ENCODE measurements around the gene MYF5. TPM values are rescaled to one million over a fixed set of nuclear protein-coding genes. Genes with fewer than 3 reads are reported as not detected.

The MYF5 gene
- total and polyA plus RNA-seq, 2 donors, result not detected

GRCh38 chr12:80684077-80684495 lies 32.6 kb upstream of the MYF5 start:
- 54% methylated on average over 7 of the region's 7 CpGs for WGBS

GRCh38 chr12:80690090-80690489 lies 26.6 kb upstream of the MYF5 start:
- Histone ChIP-seq H3K4me1 (ENCODE audit: control insufficient read depth in 2 of 2, insufficient read depth in 2 of 2, low read length in 2 of 2) (no peaks in the 10 kb centered on the region), H3K27ac (ENCODE audit: low read depth in 1 of 2, low read length in 1 of 2) (no peak overlapping the region), H3K9me3 (ENCODE audit: control insufficient read depth in 2 of 2, insufficient read depth in 1 of 2, low read length in 1 of 2) (no peaks in the 10 kb centered on the region), H3K27me3 (ENCODE audit: control insufficient read depth in 2 of 2, insufficient read depth in 1 of 2, low read length in 1 of 2) (no peaks in the 10 kb centered on the region), H3K36me3 (ENCODE audit: control insufficient read depth in 2 of 2, insufficient read depth in 2 of 2, low read length in 1 of 2) (no peaks in the 10 kb centered on the region), H3K4me3 (ENCODE audit: low read length in 2 of 2) (no peak overlapping the region)
- DNase-seq (ENCODE audit: low read depth in 6 of 9, low spot score in 9 of 9), result no peak
- 89% methylated on average over 1 of the region's 1 CpG for WGBS

More at GRCh38 chr12:80684077-80684495, 32.6 kb upstream of the MYF5 start:
- Histone ChIP-seq H3K36me3 (ENCODE audit: control insufficient read depth in 2 of 2, insufficient read depth in 2 of 2, low read length in 1 of 2) (no peaks in the 10 kb centered on the region), H3K4me1 (ENCODE audit: control insufficient read depth in 2 of 2, insufficient read depth in 2 of 2, low read length in 2 of 2) (no peaks in the 10 kb centered on the region), H3K9me3 (ENCODE audit: control insufficient read depth in 2 of 2, insufficient read depth in 1 of 2, low read length in 1 of 2) (no peaks in the 10 kb centered on the region), H3K4me3 (ENCODE audit: low read length in 2 of 2) (no peak overlapping the region), H3K27ac (ENCODE audit: low read depth in 1 of 2, low read length in 1 of 2) (no peak overlapping the region), H3K27me3 (ENCODE audit: control insufficient read depth in 2 of 2, insufficient read depth in 1 of 2, low read length in 1 of 2) (no peaks in the 10 kb centered on the region)
- no peak for DNase-seq (ENCODE audit: low read depth in 6 of 9, low spot score in 9 of 9)

GRCh38 chr12:80690513-80690912 lies 26.2 kb upstream of the MYF5 start:
- Histone ChIP-seq H3K4me3 (ENCODE audit: low read length in 2 of 2) (no peak overlapping the region), H3K27me3 (ENCODE audit: control insufficient read depth in 2 of 2, insufficient read depth in 1 of 2, low read length in 1 of 2) (no peaks in the 10 kb centered on the region), H3K4me1 (ENCODE audit: control insufficient read depth in 2 of 2, insufficient read depth in 2 of 2, low read length in 2 of 2) (no peaks in the 10 kb centered on the region), H3K27ac (ENCODE audit: low read depth in 1 of 2, low read length in 1 of 2) (no peak overlapping the region), H3K36me3 (ENCODE audit: control insufficient read depth in 2 of 2, insufficient read depth in 2 of 2, low read length in 1 of 2) (no peaks in the 10 kb centered on the region), H3K9me3 (ENCODE audit: control insufficient read depth in 2 of 2, insufficient read depth in 1 of 2, low read length in 1 of 2) (no peaks in the 10 kb centered on the region)
- WGBS, result 64% methylated on average over 2 of the region's 2 CpGs
- DNase-seq (ENCODE audit: low read depth in 6 of 9, low spot score in 9 of 9), result no peak

DNA sequence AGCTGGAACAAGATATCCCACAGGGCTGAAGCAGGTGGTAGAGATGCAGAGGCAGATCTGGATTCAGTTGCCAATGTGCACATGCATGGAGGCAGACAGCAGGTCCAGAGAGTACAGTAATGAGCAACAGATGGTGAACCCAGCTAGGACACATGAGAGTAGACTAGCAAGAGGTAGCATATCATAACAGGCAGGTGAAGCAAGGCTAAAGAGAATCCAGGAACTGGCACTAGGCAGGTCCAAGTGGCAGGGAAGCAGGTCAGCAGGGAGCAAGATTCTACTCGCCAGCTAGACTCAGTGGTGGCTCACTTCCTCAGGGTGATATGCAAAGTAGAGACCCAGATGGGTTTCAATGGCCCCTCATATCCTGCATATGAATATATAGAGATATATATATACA lies 24.6 kb upstream of the MYF5 start:
- WGBS, result 97% methylated on average over 1 of the region's 1 CpG
- no peaks in the 10 kb centered on the region for H3K4me1 ChIP-seq (ENCODE audit: control insufficient read depth in 2 of 2, insufficient read depth in 2 of 2, low read length in 2 of 2)
- no peaks in the 10 kb centered on the region for H3K27me3 ChIP-seq (ENCODE audit: control insufficient read depth in 2 of 2, insufficient read depth in 1 of 2, low read length in 1 of 2)
- no peaks in the 10 kb centered on the region for H3K36me3 ChIP-seq (ENCODE audit: control insufficient read depth in 2 of 2, insufficient read depth in 2 of 2, low read length in 1 of 2)
- DNase-seq (ENCODE audit: low read depth in 6 of 9, low spot score in 9 of 9), result no peak
- H3K4me3 ChIP-seq (ENCODE audit: low read length in 2 of 2), result no peak overlapping the region
- H3K9me3 ChIP-seq (ENCODE audit: control insufficient read depth in 2 of 2, insufficient read depth in 1 of 2, low read length in 1 of 2), result no peaks in the 10 kb centered on the region
- no peak overlapping the region for H3K27ac ChIP-seq (ENCODE audit: low read depth in 1 of 2, low read length in 1 of 2)

DNA sequence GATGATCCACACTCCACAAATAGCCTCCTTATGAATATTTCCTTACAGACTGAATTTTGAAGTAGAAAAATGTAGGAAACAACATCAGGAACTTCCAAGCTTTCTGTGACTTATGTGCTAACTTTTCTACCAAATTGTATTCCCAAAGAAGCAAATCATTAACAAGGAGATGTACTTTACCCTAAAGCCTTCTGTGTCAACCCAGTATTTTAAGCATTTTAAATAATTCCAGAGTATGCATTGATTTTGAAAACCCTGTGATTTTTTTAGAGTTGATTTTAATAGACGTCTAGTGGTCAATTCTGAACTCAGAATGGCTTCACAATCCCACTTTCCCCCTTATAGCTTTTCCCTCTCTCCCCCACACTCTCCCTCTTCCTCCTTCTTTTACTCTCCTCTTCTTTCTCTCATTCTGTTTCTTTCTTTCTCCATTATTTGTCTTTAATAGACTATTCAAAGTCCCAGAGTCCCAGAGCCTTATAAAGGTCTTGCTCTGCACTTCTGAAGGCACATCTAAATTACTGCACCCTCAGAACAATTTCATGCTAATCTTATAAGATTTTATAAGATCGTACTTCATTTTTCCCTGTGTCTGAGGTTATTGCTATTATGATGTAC lies 19.3 kb upstream of the MYF5 start:
- 80% methylated on average over 2 of the region's 2 CpGs for WGBS
- Histone ChIP-seq H3K36me3 (ENCODE audit: control insufficient read depth in 2 of 2, insufficient read depth in 2 of 2, low read length in 1 of 2) (no peaks in the 10 kb centered on the region), H3K27me3 (ENCODE audit: control insufficient read depth in 2 of 2, insufficient read depth in 1 of 2, low read length in 1 of 2) (no peaks in the 10 kb centered on the region), H3K9me3 (ENCODE audit: control insufficient read depth in 2 of 2, insufficient read depth in 1 of 2, low read length in 1 of 2) (no peaks in the 10 kb centered on the region), H3K4me3 (ENCODE audit: low read length in 2 of 2) (no peak overlapping the region), H3K27ac (ENCODE audit: low read depth in 1 of 2, low read length in 1 of 2) (no peak overlapping the region), H3K4me1 (ENCODE audit: control insufficient read depth in 2 of 2, insufficient read depth in 2 of 2, low read length in 2 of 2) (no peaks in the 10 kb centered on the region)
- DNase-seq (ENCODE audit: low read depth in 6 of 9, low spot score in 9 of 9), result no peak

DNA sequence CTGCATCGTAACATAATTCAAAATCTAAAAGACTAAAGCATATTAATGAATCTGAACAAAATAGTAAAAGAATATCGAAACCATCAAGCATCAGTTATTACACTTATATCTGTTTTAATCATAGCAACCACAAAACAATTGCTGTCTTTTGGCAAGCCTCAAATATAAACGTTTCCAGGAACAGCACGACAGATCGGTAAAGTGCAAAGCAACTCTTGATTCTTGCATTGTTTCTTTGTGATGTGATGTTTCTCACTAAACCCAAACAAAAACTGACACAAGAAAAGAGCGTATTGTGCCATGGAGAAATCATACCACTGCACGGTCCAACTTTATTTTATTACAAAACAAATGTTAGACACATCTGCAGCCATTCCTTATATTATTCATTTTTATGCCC lies 18.5 kb upstream of the MYF5 start:
- DNase-seq (ENCODE audit: low read depth in 6 of 9, low spot score in 9 of 9), result no peak
- no peak overlapping the region for H3K4me3 ChIP-seq (ENCODE audit: low read length in 2 of 2)
- no peaks in the 10 kb centered on the region for H3K4me1 ChIP-seq (ENCODE audit: control insufficient read depth in 2 of 2, insufficient read depth in 2 of 2, low read length in 2 of 2)
- H3K9me3 ChIP-seq (ENCODE audit: control insufficient read depth in 2 of 2, insufficient read depth in 1 of 2, low read length in 1 of 2), result no peaks in the 10 kb centered on the region
- WGBS, result 88% methylated on average over 7 of the region's 7 CpGs
- no peaks in the 10 kb centered on the region for H3K36me3 ChIP-seq (ENCODE audit: control insufficient read depth in 2 of 2, insufficient read depth in 2 of 2, low read length in 1 of 2)
- H3K27me3 ChIP-seq (ENCODE audit: control insufficient read depth in 2 of 2, insufficient read depth in 1 of 2, low read length in 1 of 2), result no peaks in the 10 kb centered on the region
- H3K27ac ChIP-seq (ENCODE audit: low read depth in 1 of 2, low read length in 1 of 2), result no peak overlapping the region

DNA sequence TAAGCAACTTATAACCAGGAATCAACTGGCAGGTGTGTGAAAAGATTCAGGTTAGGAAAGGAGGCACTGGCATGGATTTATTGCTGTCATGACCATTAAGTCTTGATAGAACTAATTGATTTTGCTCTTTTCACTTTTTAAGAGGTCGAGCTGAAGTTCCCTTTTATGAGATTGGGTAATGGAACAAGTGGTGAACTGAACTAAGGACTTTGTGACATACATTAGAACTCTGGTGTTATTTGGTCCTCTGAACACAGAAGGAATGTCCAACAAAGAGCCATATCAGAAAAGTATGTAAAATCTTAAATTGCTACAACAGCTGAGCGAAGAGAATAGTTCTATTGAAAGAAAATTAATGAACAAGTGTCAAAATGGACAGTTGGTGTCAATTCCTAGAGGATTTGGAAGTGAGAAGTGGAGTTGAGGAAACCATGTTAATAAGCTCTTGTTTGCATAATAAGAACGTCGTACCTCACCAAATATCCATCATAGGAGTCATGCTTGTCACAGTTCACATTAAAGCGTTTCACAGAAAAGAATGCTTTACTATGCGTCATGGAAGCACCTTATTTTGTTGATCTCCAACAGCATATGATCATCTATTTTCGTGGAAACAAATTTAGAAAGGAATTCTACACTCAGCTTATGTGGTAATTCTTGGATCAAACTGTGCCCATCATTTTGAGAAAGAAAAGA lies 17.7 kb upstream of the MYF5 start:
- 77% methylated on average over 7 of the region's 7 CpGs for WGBS
- no peaks in the 10 kb centered on the region for H3K36me3 ChIP-seq (ENCODE audit: control insufficient read depth in 2 of 2, insufficient read depth in 2 of 2, low read length in 1 of 2)
- H3K27ac ChIP-seq (ENCODE audit: low read depth in 1 of 2, low read length in 1 of 2), result no peak overlapping the region
- no peaks in the 10 kb centered on the region for H3K27me3 ChIP-seq (ENCODE audit: control insufficient read depth in 2 of 2, insufficient read depth in 1 of 2, low read length in 1 of 2)
- H3K9me3 ChIP-seq (ENCODE audit: control insufficient read depth in 2 of 2, insufficient read depth in 1 of 2, low read length in 1 of 2), result no peaks in the 10 kb centered on the region
- no peak overlapping the region for H3K4me3 ChIP-seq (ENCODE audit: low read length in 2 of 2)
- no peaks in the 10 kb centered on the region for H3K4me1 ChIP-seq (ENCODE audit: control insufficient read depth in 2 of 2, insufficient read depth in 2 of 2, low read length in 2 of 2)
- DNase-seq (ENCODE audit: low read depth in 6 of 9, low spot score in 9 of 9), result no peak

DNA sequence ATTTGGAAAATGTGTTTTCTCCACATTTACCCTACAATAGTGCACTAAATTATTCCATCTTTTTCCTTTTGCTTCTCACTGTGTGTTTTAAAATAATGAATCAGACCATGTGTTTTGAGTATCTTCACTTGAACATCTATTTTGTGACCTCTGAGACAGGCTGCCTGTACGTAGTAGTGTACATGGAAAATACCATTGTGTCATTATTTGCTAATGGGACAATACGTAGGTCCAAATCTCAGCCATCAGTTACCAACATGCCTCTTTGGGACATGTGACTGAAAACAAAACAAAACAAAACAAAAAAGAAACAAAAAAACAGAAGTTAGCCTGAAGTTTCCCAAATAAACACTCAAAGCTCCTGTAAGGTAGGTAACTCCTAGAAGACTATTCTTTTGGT lies 16.4 kb upstream of the MYF5 start:
- Histone ChIP-seq H3K36me3 (ENCODE audit: control insufficient read depth in 2 of 2, insufficient read depth in 2 of 2, low read length in 1 of 2) (no peaks in the 10 kb centered on the region), H3K9me3 (ENCODE audit: control insufficient read depth in 2 of 2, insufficient read depth in 1 of 2, low read length in 1 of 2) (no peaks in the 10 kb centered on the region), H3K4me1 (ENCODE audit: control insufficient read depth in 2 of 2, insufficient read depth in 2 of 2, low read length in 2 of 2) (no peaks in the 10 kb centered on the region), H3K27ac (ENCODE audit: low read depth in 1 of 2, low read length in 1 of 2) (no peak overlapping the region), H3K27me3 (ENCODE audit: control insufficient read depth in 2 of 2, insufficient read depth in 1 of 2, low read length in 1 of 2) (no peaks in the 10 kb centered on the region), H3K4me3 (ENCODE audit: low read length in 2 of 2) (no peak overlapping the region)
- no peak for DNase-seq (ENCODE audit: low read depth in 6 of 9, low spot score in 9 of 9)
- 91% methylated on average over 2 of the region's 2 CpGs for WGBS

DNA sequence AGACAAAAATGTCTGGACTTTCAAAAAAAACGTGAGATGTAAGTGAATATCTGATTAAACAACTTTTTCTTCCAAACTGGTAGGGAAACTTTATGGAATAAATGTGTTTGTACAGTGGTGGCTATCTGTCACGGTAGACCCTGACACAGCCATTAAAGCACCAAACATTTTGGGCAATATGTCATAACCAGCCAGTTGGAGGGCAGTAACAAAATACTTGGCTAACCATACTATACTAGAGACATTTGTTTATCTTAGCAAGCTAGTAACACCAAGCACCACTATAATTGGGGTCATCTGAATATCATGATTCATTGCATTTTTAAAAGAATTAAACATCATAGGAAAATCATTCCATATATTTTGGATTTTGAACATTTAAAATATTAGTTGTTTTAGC lies 15.3 kb upstream of the MYF5 start:
- H3K9me3 ChIP-seq (ENCODE audit: control insufficient read depth in 2 of 2, insufficient read depth in 1 of 2, low read length in 1 of 2), result no peaks in the 10 kb centered on the region
- no peaks in the 10 kb centered on the region for H3K36me3 ChIP-seq (ENCODE audit: control insufficient read depth in 2 of 2, insufficient read depth in 2 of 2, low read length in 1 of 2)
- H3K4me3 ChIP-seq (ENCODE audit: low read length in 2 of 2), result no peak overlapping the region
- WGBS, result 89% methylated on average over 2 of the region's 2 CpGs
- H3K4me1 ChIP-seq (ENCODE audit: control insufficient read depth in 2 of 2, insufficient read depth in 2 of 2, low read length in 2 of 2), result no peaks in the 10 kb centered on the region
- DNase-seq (ENCODE audit: low read depth in 6 of 9, low spot score in 9 of 9), result no peak
- no peak overlapping the region for H3K27ac ChIP-seq (ENCODE audit: low read depth in 1 of 2, low read length in 1 of 2)
- no peaks in the 10 kb centered on the region for H3K27me3 ChIP-seq (ENCODE audit: control insufficient read depth in 2 of 2, insufficient read depth in 1 of 2, low read length in 1 of 2)

Data from thymus (tissue), 11 donors.